Right atrium auricular region (tissue), 2 donors: ENCODE results near the gene FRY. TPM values are rescaled to one million over a fixed set of nuclear protein-coding genes. Genes with fewer than 3 reads are reported as not detected.

ENCODE experiments used
- DNase-seq: peaks from one replicate; pipeline ENCODE4 v3.0.0-alpha.2; 2019; ENCODE audit warnings: low spot score
- H3K27ac ChIP-seq, 2 donors: fragments of 200-600 bp; sonication (generic); 1 replicate in 1 of 2; 2 replicates in 1 of 2; pipeline ENCODE4 v1.5.1; 2016 to 2019
- H3K27me3 ChIP-seq, 2 donors: fragments of 200-600 bp; sonication (generic); one replicate each; pipeline versions ENCODE4 v1.5.1 to v1.6.0; 2017 to 2019
- H3K36me3 ChIP-seq: fragments of 200-600 bp; sonication (generic); one replicate; pipeline ENCODE4 v1.5.1; 2016
- H3K4me1 ChIP-seq, 2 donors: fragments of 200-600 bp; sonication (generic); one replicate each; pipeline versions ENCODE4 v1.5.1 to v1.6.0; 2017 to 2019
- H3K4me3 ChIP-seq, 2 donors: fragments of 200-600 bp; sonication (generic); 1 replicate in 1 of 2; 2 replicates in 1 of 2; pipeline ENCODE4 v1.5.1; 2017 to 2019; ENCODE audit warnings: mild to moderate bottlenecking in 1 of 2, moderate library complexity in 1 of 2
- H3K9me3 ChIP-seq, 2 donors: fragments of 200-600 bp; sonication (generic); one replicate each; pipeline ENCODE4 v1.5.1; 2019
- total RNA-seq, 2 donors: library from RNA; depleted of rRNA; stranded (reverse); fragments of >200 nt; gene quantifications; one replicate each; pipeline ENCODE4 v1.1.0, GENCODE V29; 2016
- TF ChIP-seq, protein P1 (sequence below), 2 donors: fragments of 200-600 bp; sonication (generic); IDR thresholded peaks; one replicate each; pipeline ENCODE4 v1.5.1; 2019; ENCODE audit warnings: antibody characterized with exemption in 2 of 2

FRY gene
- total RNA-seq, 2 donors from 2014 or later, result 94.8 to 183 TPM

DNA sequence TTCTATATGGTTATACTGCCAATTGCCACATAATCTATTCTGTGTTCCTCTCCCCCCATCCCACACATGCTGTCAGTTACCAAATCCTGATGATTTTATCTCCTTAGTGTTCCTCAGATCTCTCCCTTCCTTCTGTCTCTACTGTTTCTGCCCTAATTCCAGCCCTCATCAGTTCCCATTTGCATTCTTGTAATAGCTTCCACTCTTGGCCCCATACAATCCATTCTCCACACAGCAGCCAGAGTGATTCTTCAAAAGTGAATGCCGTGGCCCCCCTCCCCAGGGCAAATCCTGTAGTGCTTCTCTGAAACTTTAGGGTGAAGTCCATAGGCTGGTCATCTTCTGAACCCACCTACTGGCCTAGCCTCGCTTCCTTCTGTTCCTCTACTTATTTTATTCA is 169.2 kb downstream of the FRY start:
- Histone ChIP-seq H3K9me3 (no peaks in the 10 kb centered on the region), H3K36me3 (peaks cover 22% of the 10 kb centered on the region), H3K4me1 (peaks cover 0 to 22% of the 10 kb centered on the region in 2 donors), H3K27ac (peak overlapping the region in 1 of 2 donors; percentile 67), H3K27me3 (no peaks in the 10 kb centered on the region), H3K4me3 (no peak overlapping the region)
- TF ChIP-seq, protein P1, sequence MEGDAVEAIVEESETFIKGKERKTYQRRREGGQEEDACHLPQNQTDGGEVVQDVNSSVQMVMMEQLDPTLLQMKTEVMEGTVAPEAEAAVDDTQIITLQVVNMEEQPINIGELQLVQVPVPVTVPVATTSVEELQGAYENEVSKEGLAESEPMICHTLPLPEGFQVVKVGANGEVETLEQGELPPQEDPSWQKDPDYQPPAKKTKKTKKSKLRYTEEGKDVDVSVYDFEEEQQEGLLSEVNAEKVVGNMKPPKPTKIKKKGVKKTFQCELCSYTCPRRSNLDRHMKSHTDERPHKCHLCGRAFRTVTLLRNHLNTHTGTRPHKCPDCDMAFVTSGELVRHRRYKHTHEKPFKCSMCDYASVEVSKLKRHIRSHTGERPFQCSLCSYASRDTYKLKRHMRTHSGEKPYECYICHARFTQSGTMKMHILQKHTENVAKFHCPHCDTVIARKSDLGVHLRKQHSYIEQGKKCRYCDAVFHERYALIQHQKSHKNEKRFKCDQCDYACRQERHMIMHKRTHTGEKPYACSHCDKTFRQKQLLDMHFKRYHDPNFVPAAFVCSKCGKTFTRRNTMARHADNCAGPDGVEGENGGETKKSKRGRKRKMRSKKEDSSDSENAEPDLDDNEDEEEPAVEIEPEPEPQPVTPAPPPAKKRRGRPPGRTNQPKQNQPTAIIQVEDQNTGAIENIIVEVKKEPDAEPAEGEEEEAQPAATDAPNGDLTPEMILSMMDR (IDR thresholded peaks at IDR 0.05), result no peak
- DNase-seq, result no peak

GRCh38 chr13:32201809-32202208 is 170.2 kb downstream of the FRY start:
- H3K27ac ChIP-seq, result peak overlapping the region; percentile 66 to 67

GRCh38 chr13:32202268-32202667 is 170.7 kb downstream of the FRY start:
- Histone ChIP-seq H3K4me1 (peaks cover 0 to 23% of the 10 kb centered on the region in 2 donors), H3K4me3 (no peak overlapping the region), H3K36me3 (peaks cover 22% of the 10 kb centered on the region), H3K27me3 (no peaks in the 10 kb centered on the region), H3K9me3 (no peaks in the 10 kb centered on the region), H3K27ac (peak overlapping the region; percentile 66 to 67)
- TF ChIP-seq, protein P1 (IDR thresholded peaks at IDR 0.05), result no peak
- no peak for DNase-seq

More at GRCh38 chr13:32201809-32202208, 170.2 kb downstream of the FRY start:
- peaks cover 22% of the 10 kb centered on the region for H3K36me3 ChIP-seq
- no peaks in the 10 kb centered on the region for H3K9me3 ChIP-seq
- DNase-seq, result no peak
- TF ChIP-seq, protein P1 (IDR thresholded peaks at IDR 0.05), result no peak
- H3K4me3 ChIP-seq, result no peak overlapping the region
- no peaks in the 10 kb centered on the region for H3K27me3 ChIP-seq
- peaks cover 0 to 23% of the 10 kb centered on the region in 2 donors for H3K4me1 ChIP-seq

GRCh38 chr13:32203221-32203620 is 171.6 kb downstream of the FRY start:
- Histone ChIP-seq H3K4me3 (no peak overlapping the region), H3K4me1 (peaks cover 0 to 23% of the 10 kb centered on the region in 2 donors), H3K27ac (peak overlapping the region; percentile 21 to 46), H3K27me3 (no peaks in the 10 kb centered on the region), H3K9me3 (no peaks in the 10 kb centered on the region), H3K36me3 (peaks cover 26% of the 10 kb centered on the region)
- DNase-seq, result no peak
- TF ChIP-seq, protein P1 (IDR thresholded peaks at IDR 0.05), result no peak

DNA sequence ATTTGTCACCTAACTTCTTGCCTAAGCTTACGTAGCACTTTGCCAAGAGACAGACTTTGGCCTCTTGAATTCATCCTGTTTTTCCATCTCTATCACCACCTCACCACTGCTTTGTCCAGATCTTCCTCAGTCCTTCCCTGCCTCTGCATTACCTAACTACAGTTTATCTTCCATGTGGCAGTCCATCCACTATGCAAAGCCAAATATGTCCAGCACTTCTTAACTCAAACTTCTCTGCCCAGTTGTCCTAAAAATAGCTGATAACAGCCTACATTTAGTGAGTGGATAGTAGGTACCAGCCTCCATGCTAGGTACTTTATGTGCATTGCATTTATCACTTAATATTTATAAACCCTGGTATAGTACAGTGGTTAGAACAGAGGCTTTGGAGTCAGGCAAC is 172.2 kb downstream of the FRY start:
- no peaks in the 10 kb centered on the region for H3K9me3 ChIP-seq
- H3K4me1 ChIP-seq, result peaks cover 0 to 23% of the 10 kb centered on the region in 2 donors
- H3K4me3 ChIP-seq, result no peak overlapping the region
- no peaks in the 10 kb centered on the region for H3K27me3 ChIP-seq
- H3K27ac ChIP-seq, result peak overlapping the region; percentile 21 to 46
- DNase-seq, result no peak
- TF ChIP-seq, protein P1 (IDR thresholded peaks at IDR 0.05), result no peak
- peaks cover 31% of the 10 kb centered on the region for H3K36me3 ChIP-seq
